ENCODE data around the gene PRPSAP2.
"Not testable (repeated sequence)": the region's sequence is repeated elsewhere in the genome, so short reads cannot be mapped to it uniquely, and the experiment has no call there.

PRPSAP2 gene

DNA sequence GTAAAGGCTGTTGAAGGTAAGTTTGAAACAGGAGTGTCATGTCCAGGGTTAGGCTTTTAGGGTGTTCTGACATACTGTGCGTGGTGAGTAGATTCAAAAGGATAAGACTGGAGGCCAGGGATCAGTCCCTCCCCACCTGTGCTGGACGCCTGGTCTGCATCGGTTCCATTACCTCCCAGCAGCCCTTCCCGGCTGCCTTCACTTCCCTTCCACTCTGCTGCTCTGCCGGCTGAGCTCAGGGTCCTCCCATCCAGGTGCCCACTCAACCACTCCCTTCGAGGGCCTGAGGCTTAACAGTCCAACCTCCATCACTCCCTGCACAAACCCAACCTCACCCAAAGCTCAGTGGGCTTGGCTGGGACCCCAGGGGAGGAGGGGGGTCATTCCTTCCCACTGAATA lies 89.9 kb downstream of the PRPSAP2 start:
- DNase-seq: no peak

GRCh38 chr17:18948476-18949006 lies 90.6 kb downstream of the PRPSAP2 start:
- DNase-seq: no peak

DNA sequence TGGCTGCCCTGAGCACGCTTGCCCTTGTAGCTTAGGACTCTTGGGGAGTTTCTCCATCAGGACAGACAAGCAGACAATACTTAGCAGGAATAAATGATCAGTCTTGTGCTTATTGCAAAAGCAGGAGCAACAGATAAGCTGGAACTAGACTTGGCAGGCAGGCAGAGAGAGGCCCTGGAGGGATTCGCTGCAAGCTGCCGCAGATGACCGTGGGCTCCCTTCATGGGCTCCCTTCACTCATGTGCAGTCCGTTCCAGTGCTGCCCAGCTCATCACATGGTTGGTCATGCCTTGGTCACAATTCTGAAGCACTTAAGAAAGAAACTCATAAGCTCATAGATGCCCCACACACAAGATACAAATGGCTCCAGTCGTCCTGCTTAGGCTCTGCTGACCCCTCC lies 91.6 kb downstream of the PRPSAP2 start:
- DNase-seq: no peak

DNA sequence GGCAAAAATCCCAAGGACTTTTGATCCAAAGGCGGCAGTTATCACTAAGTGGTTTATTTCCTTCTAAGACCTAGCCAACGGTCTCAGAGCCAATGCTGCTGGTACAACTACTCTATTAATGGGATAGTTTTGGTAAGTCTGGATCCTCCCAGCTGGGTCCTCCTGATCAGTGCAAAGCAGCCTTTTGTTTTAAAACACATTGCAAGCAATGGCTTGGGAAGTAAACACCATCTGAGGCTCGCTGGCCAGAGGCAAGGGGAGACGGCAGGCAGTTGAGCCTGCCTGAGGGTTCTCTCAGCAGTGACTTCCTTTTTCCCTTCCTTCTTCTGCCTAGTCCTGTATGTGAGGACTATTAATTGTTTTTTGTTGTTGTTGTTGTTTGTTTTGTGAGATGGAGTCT lies 92.4 kb downstream of the PRPSAP2 start:
- DNase-seq: no peak

DNA sequence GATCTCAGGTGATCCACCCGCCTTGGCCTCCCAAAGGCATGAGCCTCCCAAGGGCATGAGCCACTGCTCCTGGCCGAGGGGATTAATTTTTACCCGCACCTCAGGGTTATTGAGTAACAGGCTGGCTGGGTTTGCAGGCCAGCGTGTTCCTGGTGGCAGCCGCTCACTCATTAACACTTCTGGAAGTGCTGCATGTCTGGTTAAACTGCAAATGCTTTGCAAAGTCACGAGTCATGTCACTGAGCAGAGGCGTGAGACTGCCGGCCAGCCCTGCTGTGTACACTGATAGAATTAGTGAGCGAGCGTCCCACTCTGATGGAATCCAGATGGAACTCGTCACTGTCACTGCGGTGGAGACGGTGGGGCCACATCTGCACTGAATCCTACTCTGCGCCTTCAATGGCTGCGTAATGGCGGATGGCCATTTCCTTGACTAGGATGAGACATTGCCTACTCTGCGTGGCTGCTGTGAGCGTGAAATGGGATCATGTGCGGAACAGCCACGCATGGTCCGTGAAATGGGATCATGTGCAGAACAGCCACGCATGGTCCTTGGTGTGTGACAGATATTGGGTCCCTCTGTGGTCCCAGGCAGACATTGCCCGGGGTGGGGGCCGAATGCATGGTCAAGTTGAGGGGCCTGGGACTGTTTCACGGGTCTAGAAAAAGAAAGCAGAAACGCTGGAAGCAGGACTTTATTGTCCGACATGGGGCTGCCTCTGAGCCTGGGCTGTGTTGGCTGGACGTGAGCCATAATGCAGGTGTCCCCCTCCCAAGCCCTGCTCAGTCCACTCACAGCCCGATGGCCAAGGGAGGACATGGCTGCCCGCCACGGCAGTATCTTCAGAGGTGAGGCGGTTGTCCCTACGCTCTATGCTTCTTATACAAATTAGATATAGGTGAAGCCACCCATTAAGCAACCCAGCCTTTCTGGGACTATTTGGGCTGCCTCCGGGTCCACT lies 93.3 kb downstream of the PRPSAP2 start:
- no peak for DNase-seq

- no peak for DNase-seq
These were observed 94.3 kb downstream of the PRPSAP2 start, which contains the start of gene SLC5A10 for GRCh38 chr17:18951941-18952842. SLC5A10 (plus strand) TSS chr17:18952165; CDS start chr17:18952206, 41 bp downstream.

GRCh38 chr17:18953231-18953728 lies 95.3 kb downstream of the PRPSAP2 start:
- DNase-seq: no peak

DNA sequence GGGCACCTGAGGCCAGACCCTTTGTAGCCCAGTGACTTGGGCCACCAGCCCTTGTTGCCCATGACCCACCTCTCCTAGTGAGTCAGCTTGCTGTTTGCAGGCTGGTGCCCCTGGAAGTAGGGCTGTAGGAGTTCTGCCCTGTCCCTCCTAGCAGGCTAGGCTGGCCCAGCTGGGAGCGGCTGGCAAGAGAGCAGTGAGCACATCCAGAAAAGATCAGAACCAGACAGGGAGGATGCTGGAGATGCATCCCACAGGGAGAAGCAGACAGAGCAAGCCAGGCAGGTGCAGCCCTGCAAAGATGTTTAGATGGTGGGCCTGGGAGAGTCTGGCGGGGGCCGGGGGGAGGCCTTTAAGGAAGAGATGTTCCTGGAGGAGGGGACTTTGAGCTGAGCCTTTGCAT lies 96.4 kb downstream of the PRPSAP2 start:
- DNase-seq: no peak

DNA sequence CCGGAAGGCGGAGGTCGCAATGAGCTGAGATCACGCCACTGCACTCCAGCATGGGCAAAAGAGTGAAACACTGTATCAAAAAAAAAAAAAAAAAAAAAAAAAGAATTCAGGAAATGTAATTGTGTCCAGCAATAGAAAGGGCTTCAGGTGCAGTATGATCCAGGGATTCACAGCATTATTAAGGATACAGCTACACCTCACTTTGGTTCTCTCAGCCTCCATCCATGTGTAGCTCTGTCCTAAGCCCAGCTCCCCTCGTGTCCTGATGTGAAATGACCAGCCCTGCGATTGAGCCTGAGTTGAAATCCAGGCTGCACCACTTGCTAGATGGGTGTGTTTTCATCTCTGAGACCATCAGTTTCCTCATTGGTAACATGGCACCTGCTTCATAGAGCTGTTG lies 97.1 kb downstream of the PRPSAP2 start:
- DNase-seq: no peak

- DNase-seq: not testable (repeated sequence)
These were observed 98.1 kb downstream of the PRPSAP2 start for GRCh38 chr17:18956021-18956420.

DNA sequence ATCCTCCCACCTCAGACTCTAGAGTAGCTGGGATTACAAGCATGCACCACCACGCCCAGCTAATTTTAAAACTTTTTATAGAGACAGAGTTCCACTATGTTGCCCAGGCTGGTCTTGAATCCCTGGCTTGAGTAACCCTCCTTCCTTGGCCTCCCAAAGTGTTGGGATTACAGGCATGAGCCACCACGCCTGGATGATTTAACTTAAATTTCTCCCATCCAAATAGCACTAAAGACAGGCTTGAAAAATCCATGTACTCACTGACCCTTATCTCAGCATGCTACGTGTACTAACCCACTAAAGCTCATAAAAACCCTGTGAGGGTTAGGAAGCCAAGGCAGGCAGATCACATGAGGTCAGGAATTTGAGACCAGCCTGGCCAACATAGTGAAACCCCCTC lies 98.7 kb downstream of the PRPSAP2 start:
- DNase-seq: no peak

DNA sequence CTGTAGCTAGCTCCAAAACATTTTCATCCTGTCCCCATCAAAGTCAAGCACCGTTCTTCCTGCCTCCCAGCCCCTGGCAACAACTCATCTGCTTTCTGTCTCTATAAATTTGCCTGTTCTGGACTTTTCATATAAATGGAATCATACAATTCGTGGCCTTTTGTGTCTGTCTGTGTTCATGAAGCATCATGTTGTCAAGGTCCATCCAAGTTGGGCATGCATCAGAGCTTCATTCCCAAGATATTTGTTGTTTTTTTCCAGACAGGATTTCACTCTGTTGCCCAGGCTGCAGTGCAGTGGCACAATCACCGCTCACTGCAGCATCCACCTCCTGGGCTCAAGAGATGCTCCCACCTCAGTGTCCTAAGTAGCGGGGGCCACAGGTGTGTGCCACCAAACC lies 99.9 kb downstream of the PRPSAP2 start:
- DNase-seq: no peak

DNA sequence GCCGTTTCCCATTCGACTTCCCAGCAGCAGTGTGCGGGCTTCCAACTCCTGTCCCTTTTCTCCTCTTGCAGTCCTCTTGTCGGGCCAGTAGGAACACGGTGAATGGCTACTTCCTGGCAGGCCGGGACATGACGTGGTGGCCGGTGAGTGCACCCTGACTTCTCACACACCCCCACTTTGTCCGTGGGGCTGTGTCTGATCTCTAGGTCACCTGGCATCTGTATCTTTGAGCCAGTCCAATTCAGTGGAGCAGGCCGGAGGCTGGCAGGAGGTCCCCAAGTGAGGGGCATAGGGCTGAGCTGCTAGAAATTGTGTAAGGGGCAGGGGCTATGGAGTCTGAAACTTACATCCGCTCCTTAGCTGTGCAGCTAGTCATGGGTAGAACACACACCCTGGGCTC lies 100.7 kb downstream of the PRPSAP2 start:
- DNase-seq: no peak

- no peak for DNase-seq
These were observed 101.3 kb downstream of the PRPSAP2 start for GRCh38 chr17:18959071-18959844.

GRCh38 chr17:18959845-18960240 lies 101.9 kb downstream of the PRPSAP2 start:
- no peak for DNase-seq

DNA sequence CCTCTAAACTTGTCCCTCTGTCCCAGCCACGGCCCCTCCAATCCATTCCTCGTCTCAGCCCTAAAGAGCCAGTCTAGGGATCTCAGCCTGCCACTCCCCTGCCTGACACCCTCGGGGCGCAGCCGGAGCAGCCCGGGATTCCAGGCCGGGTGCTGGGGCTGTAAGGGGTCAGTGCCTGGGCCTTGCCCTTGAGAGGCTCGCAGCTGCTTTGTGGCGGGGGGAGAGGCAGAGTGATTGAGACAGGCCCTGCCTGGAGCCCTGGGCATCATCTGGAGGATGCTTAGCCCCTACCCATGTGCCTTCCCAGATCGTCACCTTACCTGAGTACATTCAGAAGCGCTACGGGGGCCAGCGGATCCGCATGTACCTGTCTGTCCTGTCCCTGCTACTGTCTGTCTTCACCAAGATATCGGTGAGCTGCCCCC lies 102.3 kb downstream of the PRPSAP2 start:
- no peak for DNase-seq

- DNase-seq: peak; percentile 66
These were observed 103.0 kb downstream of the PRPSAP2 start for GRCh38 chr17:18960803-18961511.

GRCh38 chr17:18961634-18962493 lies 103.9 kb downstream of the PRPSAP2 start:
- DNase-seq: no peak

DNA sequence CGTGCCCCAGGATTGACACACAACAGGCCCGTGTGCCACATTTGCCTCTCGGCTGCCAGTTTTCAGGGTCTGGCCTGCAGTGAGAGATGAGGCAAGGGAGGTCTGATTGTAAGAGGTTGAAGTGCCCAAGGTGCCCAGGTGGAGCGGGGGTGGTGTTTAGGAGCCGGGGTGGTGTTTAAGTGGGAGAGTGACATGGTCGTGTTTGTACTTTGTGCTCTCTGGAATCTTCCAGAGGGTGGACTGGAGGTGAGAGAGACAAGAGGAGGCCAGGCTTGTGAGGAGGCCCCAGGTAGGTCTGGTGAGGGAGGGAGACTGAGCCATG lies 104.5 kb downstream of the PRPSAP2 start:
- DNase-seq: no peak

- no peak for DNase-seq
These were observed 105.4 kb downstream of the PRPSAP2 start for GRCh38 chr17:18963126-18964017.
